HS-5 (cell line): ENCODE results near the gene FDX2.
"Not testable (repeated sequence)": the region's sequence is repeated elsewhere in the genome, so short reads cannot be mapped to it uniquely, and the experiment has no call there.

Experiments
- DNase-seq: peaks from one replicate; pipeline ENCODE4 v3.0.0-alpha.2; 2012; ENCODE audit warnings: low read depth

The FDX2 gene

DNA sequence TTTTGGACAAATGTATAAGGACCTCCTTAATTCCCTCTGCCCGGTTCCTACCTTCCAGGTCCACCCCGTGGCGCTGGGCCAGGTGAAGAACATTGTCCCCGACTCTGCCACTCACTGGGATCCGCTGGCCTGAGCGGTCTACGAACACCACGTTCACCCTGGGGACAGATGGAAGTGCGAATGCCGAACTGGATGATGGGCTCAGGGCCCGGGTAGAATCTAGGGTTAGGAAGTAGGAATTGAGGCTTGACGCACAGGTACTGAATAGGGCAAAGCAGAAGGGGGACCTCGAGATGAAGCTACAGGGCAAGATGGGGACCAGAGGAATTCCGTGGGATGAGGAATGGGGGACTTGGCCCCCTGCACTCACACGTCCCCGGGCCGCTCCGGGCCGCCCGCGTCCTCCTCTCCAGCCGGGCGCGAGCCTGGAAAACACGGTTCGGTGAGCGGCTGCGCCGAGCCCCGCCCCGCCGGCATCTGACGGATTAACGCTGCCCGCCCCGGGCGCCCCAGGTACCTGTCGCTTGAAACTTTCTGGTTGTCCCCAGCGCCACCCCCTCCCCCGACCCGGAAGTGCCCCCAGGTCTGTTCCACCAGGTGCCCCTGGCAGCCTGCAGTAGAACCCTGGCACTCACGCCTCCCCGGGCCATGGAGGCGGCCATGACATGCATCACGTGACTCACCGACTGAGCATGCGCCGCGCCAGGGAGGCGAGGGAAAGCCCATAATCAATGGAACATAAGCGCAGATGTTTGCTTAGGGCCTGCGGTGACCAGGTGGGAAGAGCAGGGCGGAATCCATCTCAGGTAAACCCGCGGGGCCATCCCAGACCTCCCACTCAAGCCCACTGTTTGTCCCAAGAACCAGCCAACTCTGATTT, at the start of gene FDX2:
TSS of gene FDX2 (minus strand) at position 681 of the 880 bp plus-strand sequence. CDS start at position 662, 19 bp downstream.
- DNase-seq = peak; percentile 65

- DNase-seq = no peak
Measured at GRCh38 chr19:10365518-10365917, 49.7 kb upstream of the FDX2 start.

DNA sequence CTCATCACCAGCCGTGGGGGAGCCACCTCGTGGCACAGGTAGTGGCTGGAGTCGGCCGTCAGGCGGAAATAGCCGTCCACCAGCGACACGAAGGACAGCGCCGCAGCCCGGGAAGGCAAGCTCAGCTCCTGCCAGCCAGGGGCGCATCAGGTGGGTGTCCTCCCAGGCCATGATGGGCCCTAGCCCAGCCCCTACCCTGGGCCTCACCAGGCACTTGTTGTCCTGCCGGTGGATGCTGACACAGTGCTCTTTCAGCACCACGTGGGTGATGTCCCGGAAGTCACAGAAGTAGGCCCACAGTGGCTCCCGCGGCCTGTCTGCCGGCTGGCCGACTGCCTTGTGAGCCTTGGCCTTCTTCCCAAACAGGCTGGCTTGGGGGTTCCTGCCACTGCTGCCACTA, 48.8 kb upstream of the FDX2 start:
- no peak for DNase-seq

DNA sequence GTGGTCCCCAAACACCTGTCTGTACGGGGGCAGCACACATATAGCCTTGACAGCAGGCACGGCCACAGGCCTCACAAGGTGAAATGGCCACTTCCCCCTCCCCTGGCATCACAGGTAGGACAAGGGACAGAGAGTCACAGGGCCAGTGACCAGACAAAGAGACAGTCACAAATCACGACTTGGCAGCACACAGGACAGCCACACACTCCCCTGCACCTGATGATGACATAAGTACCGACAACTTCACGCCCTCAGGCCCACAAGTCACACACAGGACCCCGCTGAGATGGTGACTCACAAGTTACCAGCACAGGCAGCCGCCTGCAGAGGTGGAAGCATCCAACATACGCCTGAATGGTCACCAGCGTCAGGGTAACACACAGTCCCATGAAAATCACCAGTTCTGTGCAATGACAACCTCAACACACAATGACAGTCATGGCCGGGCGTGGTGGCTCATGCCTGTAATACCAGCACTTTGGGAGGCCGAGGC, 48.0 kb upstream of the FDX2 start:
- no peak for DNase-seq

- no peak for DNase-seq
Measured at GRCh38 chr19:10362259-10362658, 46.4 kb upstream of the FDX2 start.

DNA sequence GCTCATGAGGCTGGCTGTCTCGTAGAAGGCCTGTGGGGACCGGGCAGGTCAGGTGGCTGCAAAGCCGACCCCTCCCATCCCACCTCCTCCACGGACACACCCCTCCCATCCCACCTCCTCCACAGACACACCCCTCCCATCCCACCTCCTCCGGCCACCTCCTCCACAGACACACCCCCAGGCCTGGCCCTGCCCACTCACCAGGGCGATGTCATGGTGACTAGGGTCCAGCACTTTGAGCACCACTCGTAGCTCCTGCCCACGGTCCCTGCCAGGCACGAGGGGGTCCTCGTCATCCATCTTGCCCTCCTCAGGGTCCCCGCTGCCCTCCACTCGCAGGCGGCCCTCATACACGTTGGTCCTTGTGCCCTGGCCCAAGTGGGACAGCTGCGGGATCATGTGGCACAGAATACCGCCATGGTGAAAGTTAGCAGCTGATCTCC, 45.8 kb upstream of the FDX2 start:
- DNase-seq = no peak

DNA sequence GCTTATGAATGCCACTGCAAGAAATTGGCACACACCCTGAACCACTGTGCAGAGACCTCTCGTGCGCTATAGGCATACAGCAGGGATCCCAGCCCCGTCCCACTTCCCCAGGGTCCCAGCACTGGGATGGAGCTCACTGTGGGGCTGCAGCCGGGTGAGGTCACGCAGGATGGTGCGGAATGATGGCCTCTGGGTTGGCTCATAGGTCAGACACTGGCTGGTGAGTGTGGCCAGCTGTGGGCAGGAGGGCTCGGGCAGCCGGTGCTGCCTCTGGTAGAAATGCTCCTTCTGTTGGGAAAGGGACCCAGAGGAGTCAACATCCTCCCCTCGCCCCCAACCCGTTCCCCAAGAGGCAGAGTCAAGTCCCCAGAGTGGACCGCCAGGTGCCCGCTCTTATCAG, 40.6 kb upstream of the FDX2 start:
- no peak for DNase-seq

DNA sequence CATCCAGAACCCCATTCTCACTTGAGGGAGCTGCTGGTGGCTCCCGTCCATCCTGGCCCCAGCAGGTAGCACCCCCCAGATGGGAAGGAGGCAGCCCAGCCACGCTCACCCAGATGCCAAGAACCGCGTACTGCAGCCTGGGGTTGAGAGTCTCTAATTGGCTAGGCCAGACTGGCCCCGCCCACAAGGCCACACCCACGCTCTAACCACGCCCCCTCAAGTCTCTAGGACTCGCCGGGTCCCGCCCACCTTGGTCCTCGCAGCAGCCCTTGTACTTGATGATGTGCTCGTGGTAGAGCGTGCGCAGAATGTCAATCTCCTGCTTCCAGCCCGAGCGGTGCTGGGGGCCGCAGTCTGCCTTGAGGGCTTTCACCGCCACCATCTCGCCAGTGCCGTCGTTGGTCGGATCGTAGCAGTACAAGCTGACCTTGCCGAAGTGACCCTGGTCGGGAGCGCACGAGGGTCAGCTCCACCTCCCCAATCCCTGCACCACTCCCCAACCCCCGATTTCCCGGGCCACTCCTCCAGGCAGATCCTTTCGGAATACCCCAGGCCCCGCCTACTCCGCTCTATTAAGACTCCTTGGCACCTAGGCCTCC, 38.1 kb upstream of the FDX2 start:
- DNase-seq = no peak

GRCh38 chr19:10352764-10353671, 37.2 kb upstream of the FDX2 start:
- DNase-seq = no peak

- no peak for DNase-seq
Measured at GRCh38 chr19:10346509-10346908, 30.7 kb upstream of the FDX2 start.

GRCh38 chr19:10344780-10345179, 29.0 kb upstream of the FDX2 start:
- DNase-seq = no peak

GRCh38 chr19:10343495-10343894, 27.7 kb upstream of the FDX2 start:
- no peak for DNase-seq

GRCh38 chr19:10339977-10340376, 24.2 kb upstream of the FDX2 start:
- DNase-seq = no peak

- DNase-seq = no peak
Measured at GRCh38 chr19:10339380-10339960, 23.7 kb upstream of the FDX2 start, which contains the start of gene ICAM3. Gene ICAM3, minus strand, starts transcription at chr19:10339624. Its CDS starts 10 bp downstream, at chr19:10339614.

- no peak for DNase-seq
Measured at GRCh38 chr19:10338940-10339339, 23.1 kb upstream of the FDX2 start.

DNA sequence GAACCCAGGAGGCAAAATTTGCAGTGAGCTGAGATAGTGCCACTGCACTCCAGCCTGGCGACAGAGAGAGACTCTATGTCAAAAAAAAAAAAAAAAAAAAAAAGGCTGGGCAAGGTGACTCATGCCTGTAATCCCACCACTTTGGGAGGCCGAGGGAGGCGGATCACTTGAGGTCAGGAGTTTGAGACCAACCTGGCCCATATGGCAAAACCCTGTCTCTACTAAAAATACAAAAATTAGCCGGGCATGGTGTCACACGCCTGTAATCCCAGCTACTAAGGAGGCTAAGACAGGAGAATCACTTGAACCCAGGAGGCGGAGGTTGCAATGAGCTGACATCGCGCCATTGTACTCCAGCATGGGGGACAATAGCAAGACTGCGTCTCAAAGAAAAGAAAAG, 20.9 kb upstream of the FDX2 start:
- DNase-seq = not testable (repeated sequence)

DNA sequence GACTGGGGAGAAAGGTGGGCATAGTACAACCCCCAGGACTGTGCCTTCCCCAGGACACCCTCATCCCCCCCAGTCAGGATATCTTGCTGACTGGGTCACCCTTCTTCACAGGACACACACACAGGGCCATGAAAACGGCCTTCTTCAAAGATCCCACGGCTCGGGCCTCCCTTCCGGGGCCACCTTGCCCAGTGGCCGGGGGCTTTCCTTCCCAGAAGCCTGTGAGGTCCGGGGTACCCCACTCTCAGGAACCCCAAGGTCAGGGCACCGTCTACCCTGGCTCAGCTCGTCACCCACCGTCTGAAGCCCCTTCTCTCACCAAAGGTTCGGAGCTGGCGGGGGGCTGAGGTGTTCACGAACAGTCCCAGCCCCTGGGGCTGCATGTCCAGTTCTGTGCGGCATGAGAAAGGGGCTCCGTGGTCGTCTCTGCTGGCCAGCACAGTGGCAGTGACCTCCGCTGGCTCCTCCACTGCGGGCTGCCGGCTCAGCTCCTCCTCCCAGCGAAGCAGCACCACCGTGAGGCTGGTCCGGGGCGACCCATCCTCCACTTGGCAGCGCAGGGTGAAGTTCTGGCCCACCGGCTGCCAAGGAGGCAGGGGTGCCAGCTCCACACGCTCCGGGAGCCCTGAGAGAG, 19.7 kb upstream of the FDX2 start:
- no peak for DNase-seq

GRCh38 chr19:10334588-10335351, 19.0 kb upstream of the FDX2 start:
- DNase-seq = peak; percentile 84

- DNase-seq = no peak
Measured at GRCh38 chr19:10333758-10334587, 18.2 kb upstream of the FDX2 start.
